GM18511 (cell line): Measurements from ENCODE around the gene APBA2.

ENCODE experiments used
- ATAC-seq: cut with Tn5 transposase; IDR thresholded peaks from one replicate; pipeline ENCODE4 v1.9.1; 2021; ENCODE audit warnings: mild to moderate bottlenecking, moderate library complexity; ENCODE audit not compliant: unreplicated experiment

Gene APBA2

GRCh38 chr15:29072444-29072843, 186.7 kb downstream of the APBA2 start:
- no peak for ATAC-seq

GRCh38 chr15:29074045-29074444, 188.3 kb downstream of the APBA2 start:
- no peak for ATAC-seq

GRCh38 chr15:29078541-29078940, 192.8 kb downstream of the APBA2 start:
- no peak for ATAC-seq

- ATAC-seq = no peak
These were observed 193.7 kb downstream of the APBA2 start for GRCh38 chr15:29079479-29079878.

- ATAC-seq = no peak
These were observed 196.0 kb downstream of the APBA2 start for GRCh38 chr15:29081781-29082180.

- ATAC-seq = no peak
These were observed 197.4 kb downstream of the APBA2 start for GRCh38 chr15:29083161-29083560.

- ATAC-seq = no peak
These were observed 198.1 kb downstream of the APBA2 start for GRCh38 chr15:29083858-29084257.

GRCh38 chr15:29086001-29086400, 200.2 kb downstream of the APBA2 start:
- ATAC-seq = no peak

GRCh38 chr15:29086891-29087290, 201.1 kb downstream of the APBA2 start:
- ATAC-seq = no peak

- no peak for ATAC-seq
These were observed 201.9 kb downstream of the APBA2 start for GRCh38 chr15:29087521-29088285.

- ATAC-seq = no peak
These were observed 202.9 kb downstream of the APBA2 start for GRCh38 chr15:29088666-29089065.

GRCh38 chr15:29089731-29090616, 204.2 kb downstream of the APBA2 start:
- no peak for ATAC-seq

- no peak for ATAC-seq
These were observed 205.1 kb downstream of the APBA2 start for GRCh38 chr15:29090617-29091466.

- ATAC-seq = no peak
These were observed 205.9 kb downstream of the APBA2 start for GRCh38 chr15:29091666-29092065.

- ATAC-seq = no peak
These were observed 206.7 kb downstream of the APBA2 start for GRCh38 chr15:29092376-29093064.

GRCh38 chr15:29093065-29093435, 207.3 kb downstream of the APBA2 start:
- ATAC-seq = no peak

GRCh38 chr15:29093696-29094343, 208.0 kb downstream of the APBA2 start:
- ATAC-seq = no peak

- no peak for ATAC-seq
These were observed 208.9 kb downstream of the APBA2 start for GRCh38 chr15:29094711-29095110.

- ATAC-seq = no peak
These were observed 210.0 kb downstream of the APBA2 start for GRCh38 chr15:29095746-29096145.

- ATAC-seq = no peak
These were observed 211.4 kb downstream of the APBA2 start for GRCh38 chr15:29097168-29097567.
